Upper lobe of left lung (tissue), 4 donors: ENCODE results near the gene DUOXA1.

Experiments used
- EP300 ChIP-seq, 4 donors: sonication (generic); formaldehyde crosslinking; IDR thresholded peaks; one replicate each; pipeline ENCODE4 v1.5.1; 2017; ENCODE audit warnings: antibody characterized with exemption in 4 of 4, control low read depth in 2 of 4
- POLR2A ChIP-seq, 4 donors: fragments of 450-650 bp; IDR thresholded peaks; one replicate each; pipeline ENCODE4 v1.5.1; 2016 to 2017; ENCODE audit warnings: antibody characterized with exemption in 4 of 4, mild to moderate bottlenecking in 2 of 4
- TF ChIP-seq, protein P1 (sequence below), 6 experiments: fragments of 450-650 bp in 4 of 6; fragments of 200-600 bp in 2 of 6; sonication (generic) in 2 of 6; IDR thresholded peaks; one replicate each; pipeline ENCODE4 v1.5.1; 2016 to 2019; ENCODE audit warnings: antibody characterized with exemption in 6 of 6

DNA sequence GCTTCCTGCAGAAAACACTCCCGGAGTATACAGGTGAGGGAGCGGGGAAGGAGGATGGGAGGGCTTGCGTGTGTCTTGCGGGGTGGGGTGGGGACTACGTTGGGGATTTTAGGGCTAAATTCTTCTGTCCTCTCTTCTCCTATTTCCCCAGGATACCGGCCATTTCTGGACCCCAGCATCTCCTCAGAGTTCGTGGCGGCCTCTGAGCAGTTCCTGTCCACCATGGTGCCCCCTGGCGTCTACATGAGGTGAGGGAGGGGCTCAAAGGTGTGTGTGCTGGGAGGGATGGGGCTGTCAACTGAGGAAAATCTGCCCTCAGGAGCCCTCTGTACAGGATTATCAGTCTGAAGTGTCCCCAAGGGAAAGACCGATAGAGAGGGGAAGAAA is 6.7 kb upstream of the DUOXA1 start:
- TF ChIP-seq POLR2A (IDR thresholded peaks at IDR 0.05): no peak
- TF ChIP-seq, protein P1, sequence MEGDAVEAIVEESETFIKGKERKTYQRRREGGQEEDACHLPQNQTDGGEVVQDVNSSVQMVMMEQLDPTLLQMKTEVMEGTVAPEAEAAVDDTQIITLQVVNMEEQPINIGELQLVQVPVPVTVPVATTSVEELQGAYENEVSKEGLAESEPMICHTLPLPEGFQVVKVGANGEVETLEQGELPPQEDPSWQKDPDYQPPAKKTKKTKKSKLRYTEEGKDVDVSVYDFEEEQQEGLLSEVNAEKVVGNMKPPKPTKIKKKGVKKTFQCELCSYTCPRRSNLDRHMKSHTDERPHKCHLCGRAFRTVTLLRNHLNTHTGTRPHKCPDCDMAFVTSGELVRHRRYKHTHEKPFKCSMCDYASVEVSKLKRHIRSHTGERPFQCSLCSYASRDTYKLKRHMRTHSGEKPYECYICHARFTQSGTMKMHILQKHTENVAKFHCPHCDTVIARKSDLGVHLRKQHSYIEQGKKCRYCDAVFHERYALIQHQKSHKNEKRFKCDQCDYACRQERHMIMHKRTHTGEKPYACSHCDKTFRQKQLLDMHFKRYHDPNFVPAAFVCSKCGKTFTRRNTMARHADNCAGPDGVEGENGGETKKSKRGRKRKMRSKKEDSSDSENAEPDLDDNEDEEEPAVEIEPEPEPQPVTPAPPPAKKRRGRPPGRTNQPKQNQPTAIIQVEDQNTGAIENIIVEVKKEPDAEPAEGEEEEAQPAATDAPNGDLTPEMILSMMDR (IDR thresholded peaks at IDR 0.05): no peak
- TF ChIP-seq EP300 (IDR thresholded peaks at IDR 0.05): no peak
